ENCODE measurements around the gene PLXDC2.

GRCh38 chr10:20105931-20106330, 289.7 kb downstream of the PLXDC2 start:
- TF ChIP-seq PBX3 (CRISPR knock-in tag; IDR thresholded peaks at IDR 0.05) (no peak), ZNF585B (tag by site-specific recombination; IDR thresholded peaks at IDR 0.05) (no peak), CTCF (tag by site-specific recombination; IDR thresholded peaks at IDR 0.05) (no peak), ZXDB (tag by site-specific recombination; IDR thresholded peaks at IDR 0.05) (no peak), ZNF548 (tag by site-specific recombination; IDR thresholded peaks at IDR 0.05) (no peak), ZNF391 (tag by site-specific recombination; IDR thresholded peaks at IDR 0.05; ENCODE audit: borderline replicate concordance, low read depth) (no peak)
